Activated T-cell treated with anti-CD3 and anti-CD28 coated beads, Interleukin-2, amount 50 U/mL, for 72 hours (primary cell): ENCODE results near the gene THNSL1. TPM values are rescaled to one million over a fixed set of nuclear protein-coding genes. Genes with fewer than 3 reads are reported as not detected.

Source experiments
- ATAC-seq, 2 donors: fragments of 150-1000 bp; cut with Tn5 transposase; replicated peaks in 1 of 2; 2 replicates each; pipeline ENCODE4 v1.10.0; 2021; ENCODE audit warnings: moderate library complexity in 2 of 2, mild to moderate bottlenecking in 1 of 2
- DNase-seq, 2 donors: peaks; one replicate each; pipeline ENCODE4 v3.0.0; 2021 to 2022; ENCODE audit warnings: mixed read lengths in 1 of 2
- H3K27ac Mint-ChIP-seq: one replicate; pipeline ENCODE4 v1.8.0; 2022; ENCODE audit warnings: mild to moderate bottlenecking, moderate library complexity, mixed read lengths
- H3K27me3 Mint-ChIP-seq: one replicate; pipeline ENCODE4 v1.8.0; 2022; ENCODE audit warnings: low read depth, mixed read lengths
- H3K36me3 Mint-ChIP-seq, 2 donors: one replicate each; pipeline ENCODE4 v1.8.0; 2022; ENCODE audit warnings: mixed read lengths in 2 of 2, mild to moderate bottlenecking in 1 of 2; ENCODE audit not compliant: insufficient read depth in 2 of 2
- H3K4me1 Mint-ChIP-seq: one replicate; pipeline ENCODE4 v1.8.0; 2022; ENCODE audit warnings: low read depth, mixed read lengths
- H3K4me3 Mint-ChIP-seq, 2 donors: one replicate each; pipeline ENCODE4 v1.8.0; 2022; ENCODE audit warnings: mild to moderate bottlenecking in 2 of 2, mixed read lengths in 2 of 2, moderate library complexity in 2 of 2
- H3K9me3 Mint-ChIP-seq, 2 donors: one replicate each; pipeline ENCODE4 v1.8.0; 2022; ENCODE audit warnings: mixed read lengths in 2 of 2
- total RNA-seq, 2 donors: library from RNA; stranded (reverse); gene quantifications; one replicate each; pipeline ENCODE4 v1.2.3, GENCODE V29; 2022

THNSL1 gene
- total RNA-seq, 2 donors from 2014 or later, result 4.2 to 6.0 TPM

DNA sequence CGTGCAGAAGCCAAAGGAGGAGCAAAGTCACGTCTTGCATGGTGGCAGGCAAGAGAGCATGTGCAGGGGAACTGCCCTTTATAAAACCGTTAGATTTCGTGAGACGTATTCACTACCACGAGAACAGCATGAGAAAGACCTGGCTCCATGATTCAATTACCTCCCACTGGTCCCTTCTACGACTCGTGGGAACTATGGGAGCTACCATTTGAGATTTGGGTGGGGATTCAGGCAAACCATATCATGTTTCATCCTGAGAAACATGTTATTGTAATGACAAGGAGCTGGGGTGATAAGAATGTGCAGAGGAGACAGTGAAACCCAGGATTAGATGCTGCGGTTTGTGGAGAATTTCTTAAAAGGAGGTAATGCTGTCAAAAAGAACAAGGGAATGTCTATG, 34.0 kb downstream of the THNSL1 start:
- Mint-ChIP-seq H3K36me3 (peaks cover 0 to 2% of the 10 kb centered on the region in 2 donors), H3K27me3 (peaks cover 34% of the 10 kb centered on the region), H3K4me3 (no peak overlapping the region), H3K9me3 (peaks cover 0 to 2% of the 10 kb centered on the region in 2 donors), H3K27ac (no peak overlapping the region), H3K4me1 (no peaks in the 10 kb centered on the region)
- DNase-seq (no peak), ATAC-seq (no peak)

DNA sequence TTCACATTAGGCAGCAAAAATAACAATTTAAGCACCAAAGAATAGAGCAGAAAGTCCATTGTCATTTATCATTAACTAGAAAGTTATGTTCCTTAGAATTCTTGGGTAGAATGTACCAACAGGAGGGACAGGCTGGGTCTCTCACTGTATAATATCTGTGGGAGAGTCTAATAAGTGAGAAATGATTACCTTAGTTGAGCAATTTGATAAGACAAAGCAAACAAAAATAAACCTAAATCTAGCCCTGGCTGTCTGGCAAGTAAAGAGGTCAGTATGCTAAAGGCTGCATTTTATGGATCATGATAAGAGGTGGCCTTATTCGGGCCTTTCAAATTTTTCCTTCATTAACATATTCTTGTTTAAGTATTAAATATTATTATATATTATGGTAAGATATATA, 35.6 kb downstream of the THNSL1 start:
- no peak for DNase-seq
- peaks cover 39% of the 10 kb centered on the region for H3K27me3 Mint-ChIP-seq
- H3K9me3 Mint-ChIP-seq, result peaks cover 0 to 2% of the 10 kb centered on the region in 2 donors
- no peak overlapping the region for H3K27ac Mint-ChIP-seq
- no peak overlapping the region for H3K4me3 Mint-ChIP-seq
- H3K4me1 Mint-ChIP-seq, result no peaks in the 10 kb centered on the region
- no peak for ATAC-seq
- peaks cover 0 to 2% of the 10 kb centered on the region in 2 donors for H3K36me3 Mint-ChIP-seq

DNA sequence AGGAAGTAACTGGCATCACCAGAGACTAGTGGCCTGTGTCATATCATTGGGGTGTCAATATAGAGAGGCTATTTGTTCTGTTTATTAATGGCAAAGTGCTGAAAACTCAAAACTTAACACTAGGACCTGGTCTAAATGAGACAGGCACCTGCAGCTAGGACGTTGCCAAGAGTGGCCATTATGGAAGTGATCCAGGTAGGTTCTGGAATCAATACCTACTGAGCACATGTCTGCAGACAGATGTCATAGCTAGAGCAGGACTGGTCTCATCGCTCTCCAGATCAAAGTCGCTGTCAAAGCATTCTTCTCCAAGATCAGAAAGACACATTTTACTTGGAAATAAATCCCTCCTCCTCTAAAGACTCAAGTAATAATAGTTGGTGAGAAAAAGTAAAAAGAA, 40.3 kb downstream of the THNSL1 start:
- H3K9me3 Mint-ChIP-seq, result no peaks in the 10 kb centered on the region
- H3K4me3 Mint-ChIP-seq, result no peak overlapping the region
- no peak overlapping the region for H3K27ac Mint-ChIP-seq
- DNase-seq (no peak), ATAC-seq (no peak)
- H3K36me3 Mint-ChIP-seq, result no peaks in the 10 kb centered on the region
- no peaks in the 10 kb centered on the region for H3K4me1 Mint-ChIP-seq
- peaks cover 12% of the 10 kb centered on the region for H3K27me3 Mint-ChIP-seq

DNA sequence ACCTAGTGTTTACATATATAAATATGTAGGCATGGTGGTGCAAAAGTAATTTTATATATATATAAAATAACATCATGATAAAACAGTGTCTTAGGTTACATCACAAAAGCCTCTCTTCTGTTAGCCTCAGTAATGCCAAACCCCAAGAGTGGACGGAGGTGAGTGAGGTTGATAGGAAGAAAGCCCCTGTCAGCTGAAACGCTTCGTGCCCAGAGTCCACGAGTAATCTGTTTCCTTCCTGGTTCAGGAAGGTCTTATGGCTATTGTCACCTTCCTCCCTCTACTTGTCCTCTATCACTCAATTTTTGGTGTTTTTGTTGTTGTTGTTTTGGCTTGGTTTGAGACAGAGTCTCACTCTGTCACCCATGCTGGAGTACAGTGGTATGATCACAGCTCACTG, 41.5 kb downstream of the THNSL1 start:
- DNase-seq, result no peak

DNA sequence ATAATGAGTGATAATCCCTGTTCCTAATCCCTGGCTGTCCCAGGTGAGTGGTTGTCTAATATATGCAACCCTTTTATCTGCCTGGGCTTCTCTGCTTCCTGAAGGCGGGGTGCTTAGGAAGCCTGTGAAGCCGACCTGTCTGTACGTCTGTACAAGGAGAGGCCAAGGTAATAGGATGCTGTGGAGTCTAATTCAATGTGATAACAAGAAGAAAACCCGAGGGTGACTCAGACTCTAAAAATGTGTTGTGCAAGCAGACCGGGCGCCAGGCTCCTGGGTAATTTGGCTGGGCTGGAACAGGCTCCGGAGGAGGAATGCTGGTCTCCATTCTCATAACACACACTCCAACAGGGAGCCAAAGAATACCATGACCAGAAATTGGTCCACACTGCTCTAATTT, 43.6 kb downstream of the THNSL1 start:
- ATAC-seq, result no peak
- Mint-ChIP-seq H3K36me3 (peaks cover 0 to 2% of the 10 kb centered on the region in 2 donors), H3K4me1 (peaks cover 27% of the 10 kb centered on the region), H3K9me3 (no peaks in the 10 kb centered on the region), H3K27ac (no peak overlapping the region), H3K27me3 (peaks cover 13% of the 10 kb centered on the region), H3K4me3 (no peak overlapping the region)
- no peak for DNase-seq

More for the DNA sequence above, 41.5 kb downstream of the THNSL1 start:
- H3K4me1 Mint-ChIP-seq, result peaks cover 9% of the 10 kb centered on the region
- no peak overlapping the region for H3K4me3 Mint-ChIP-seq
- H3K36me3 Mint-ChIP-seq, result no peaks in the 10 kb centered on the region
- no peak overlapping the region for H3K27ac Mint-ChIP-seq
- no peaks in the 10 kb centered on the region for H3K9me3 Mint-ChIP-seq
- no peak for ATAC-seq
- peaks cover 13% of the 10 kb centered on the region for H3K27me3 Mint-ChIP-seq

DNA sequence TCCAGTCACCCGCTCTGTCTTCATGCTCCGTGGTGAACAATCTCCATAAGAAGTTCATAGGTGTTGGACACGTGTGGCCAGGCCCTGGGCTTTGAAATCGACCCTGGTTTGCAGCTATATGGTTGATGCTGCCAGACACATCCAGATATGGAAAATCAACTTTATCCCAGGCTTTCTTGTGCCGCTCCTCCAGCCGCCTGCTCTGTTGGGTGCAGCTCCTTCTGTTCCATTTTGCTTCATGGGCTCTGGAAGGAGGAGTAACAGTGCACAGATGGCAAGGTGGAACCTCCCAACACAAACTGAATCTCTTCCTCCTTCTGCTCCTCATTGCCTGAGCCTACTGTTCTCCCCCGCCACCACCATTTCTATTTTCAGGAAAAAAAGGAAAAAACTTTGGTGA, 44.7 kb downstream of the THNSL1 start:
- H3K27ac Mint-ChIP-seq, result no peak overlapping the region
- ATAC-seq (no peak), DNase-seq (no peak)

DNA sequence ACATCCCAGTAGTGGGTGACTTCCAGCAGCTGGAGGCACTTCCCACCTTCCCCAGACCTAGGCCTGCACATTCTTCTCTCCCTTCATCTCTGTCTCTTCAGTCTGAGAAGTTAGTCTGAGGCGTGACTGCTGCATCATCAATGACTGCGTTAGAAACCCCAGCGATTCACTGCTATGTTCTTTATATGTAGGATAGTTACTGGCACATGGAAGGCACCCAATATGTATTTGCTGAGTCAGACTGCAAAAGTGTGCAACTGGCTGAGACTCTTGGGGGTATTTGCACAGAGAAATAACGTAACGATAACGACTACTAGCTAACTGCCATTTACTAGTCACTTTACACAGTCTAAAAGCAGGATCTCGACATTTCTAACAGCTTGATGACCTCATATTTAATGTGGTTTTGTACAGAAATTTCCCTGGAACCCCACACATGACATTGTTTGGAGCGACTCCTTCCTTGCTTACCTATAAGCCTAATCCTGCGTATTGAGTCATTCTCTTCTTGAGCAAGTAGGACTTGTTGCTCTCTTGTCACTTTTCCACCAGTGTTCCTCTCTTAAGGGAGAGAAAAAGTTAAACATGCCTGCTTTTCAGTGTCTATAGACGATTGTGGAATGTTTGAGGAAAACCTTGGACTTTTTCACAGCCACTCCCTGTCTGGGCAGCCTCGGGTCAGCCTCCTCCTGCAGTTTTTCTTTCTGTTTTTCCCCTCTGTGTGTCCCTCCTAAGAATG, 45.5 kb downstream of the THNSL1 start:
- Mint-ChIP-seq H3K27me3 (peaks cover 6% of the 10 kb centered on the region), H3K36me3 (peaks cover 0 to 3% of the 10 kb centered on the region in 2 donors), H3K27ac (peak overlapping the region; percentile 66), H3K4me1 (peaks cover 31% of the 10 kb centered on the region), H3K4me3 (peak overlapping the region; percentile 41 to 45), H3K9me3 (peaks cover 0 to 2% of the 10 kb centered on the region in 2 donors)
- DNase-seq, result no peak
- ATAC-seq, result peak in 1 of 2 donors; percentile 28

More for the DNA sequence above, 44.7 kb downstream of the THNSL1 start:
- H3K4me3 Mint-ChIP-seq, result no peak overlapping the region
- peaks cover 0 to 3% of the 10 kb centered on the region in 2 donors for H3K36me3 Mint-ChIP-seq
- H3K9me3 Mint-ChIP-seq, result peaks cover 0 to 2% of the 10 kb centered on the region in 2 donors
- H3K27me3 Mint-ChIP-seq, result peaks cover 10% of the 10 kb centered on the region
- peaks cover 31% of the 10 kb centered on the region for H3K4me1 Mint-ChIP-seq

DNA sequence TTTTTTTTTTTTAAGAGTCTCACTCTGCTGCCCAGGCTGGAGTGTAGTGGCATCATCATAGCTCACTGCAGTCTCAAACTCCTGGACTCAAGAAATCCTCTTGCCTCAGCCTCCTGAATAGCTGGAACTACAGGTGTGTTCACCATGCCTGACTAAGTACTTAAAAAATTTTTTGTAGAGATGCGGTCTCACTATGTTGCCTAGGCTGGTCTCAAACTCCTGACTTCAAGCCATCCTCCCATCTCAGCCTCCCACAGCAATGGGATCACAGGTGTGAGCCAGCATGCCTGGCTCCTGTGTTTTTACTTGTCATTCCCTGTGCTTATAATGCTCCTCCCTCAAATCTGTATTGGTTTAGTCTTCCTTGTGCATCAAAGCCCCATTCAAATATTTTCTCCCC, 46.7 kb downstream of the THNSL1 start:
- Mint-ChIP-seq H3K4me1 (peaks cover 31% of the 10 kb centered on the region), H3K9me3 (peaks cover 0 to 2% of the 10 kb centered on the region in 2 donors), H3K27ac (peak overlapping the region; percentile 1), H3K36me3 (peaks cover 0 to 3% of the 10 kb centered on the region in 2 donors), H3K4me3 (peak overlapping the region; percentile 31 to 36), H3K27me3 (peaks cover 6% of the 10 kb centered on the region)
- no peak for DNase-seq
- ATAC-seq, result no peak

DNA sequence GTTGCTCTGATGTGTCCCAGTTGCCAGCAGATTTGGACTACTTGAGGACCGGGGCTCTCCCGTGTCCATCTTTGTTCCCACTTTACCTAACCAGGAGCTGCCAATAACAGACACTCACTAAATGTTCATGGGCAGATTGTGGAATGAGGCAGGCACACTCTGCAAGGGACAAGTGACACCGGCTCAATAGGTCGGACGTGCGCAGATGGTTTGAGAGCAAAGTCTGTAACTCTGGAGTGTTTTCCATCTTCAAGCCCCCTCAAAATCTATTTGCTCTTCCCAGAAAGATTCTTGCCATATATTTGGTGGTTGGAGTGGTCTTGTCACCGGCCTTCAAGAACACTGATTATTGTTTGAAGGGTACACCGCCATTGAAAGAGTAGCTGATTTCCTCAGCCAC, 47.2 kb downstream of the THNSL1 start:
- Mint-ChIP-seq H3K9me3 (peaks cover 0 to 2% of the 10 kb centered on the region in 2 donors), H3K36me3 (peaks cover 0 to 3% of the 10 kb centered on the region in 2 donors), H3K4me3 (peak overlapping the region; percentile 31 to 36), H3K27ac (peak overlapping the region; percentile 1), H3K27me3 (peaks cover 6% of the 10 kb centered on the region), H3K4me1 (peaks cover 31% of the 10 kb centered on the region)
- ATAC-seq, result no peak
- DNase-seq, result no peak

DNA sequence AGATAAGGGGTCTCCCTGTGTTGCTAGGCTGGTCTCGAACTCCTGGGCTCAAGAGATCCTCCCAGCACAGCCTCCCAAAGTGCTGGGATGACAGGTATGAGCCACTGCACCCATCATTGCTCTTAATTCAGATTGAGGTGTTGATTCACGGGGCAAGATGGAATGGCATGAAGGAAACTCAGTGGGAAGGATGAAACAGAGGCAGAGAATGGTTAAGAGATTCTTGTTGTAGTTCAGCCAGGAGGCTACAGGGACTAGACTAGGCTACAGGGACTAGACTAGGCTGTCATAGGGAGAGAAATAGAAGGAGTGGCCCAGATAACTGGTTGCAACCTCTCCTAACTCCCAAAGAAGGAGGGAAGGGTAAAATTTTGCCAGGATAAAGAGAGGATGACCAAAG, 48.0 kb downstream of the THNSL1 start:
- ATAC-seq, result no peak
- no peak for DNase-seq
- Mint-ChIP-seq H3K9me3 (peaks cover 0 to 2% of the 10 kb centered on the region in 2 donors), H3K27me3 (peaks cover 6% of the 10 kb centered on the region), H3K36me3 (peaks cover 0 to 3% of the 10 kb centered on the region in 2 donors), H3K4me1 (peaks cover 31% of the 10 kb centered on the region), H3K4me3 (peak overlapping the region in 1 of 2 donors; percentile 17), H3K27ac (no peak overlapping the region)

DNA sequence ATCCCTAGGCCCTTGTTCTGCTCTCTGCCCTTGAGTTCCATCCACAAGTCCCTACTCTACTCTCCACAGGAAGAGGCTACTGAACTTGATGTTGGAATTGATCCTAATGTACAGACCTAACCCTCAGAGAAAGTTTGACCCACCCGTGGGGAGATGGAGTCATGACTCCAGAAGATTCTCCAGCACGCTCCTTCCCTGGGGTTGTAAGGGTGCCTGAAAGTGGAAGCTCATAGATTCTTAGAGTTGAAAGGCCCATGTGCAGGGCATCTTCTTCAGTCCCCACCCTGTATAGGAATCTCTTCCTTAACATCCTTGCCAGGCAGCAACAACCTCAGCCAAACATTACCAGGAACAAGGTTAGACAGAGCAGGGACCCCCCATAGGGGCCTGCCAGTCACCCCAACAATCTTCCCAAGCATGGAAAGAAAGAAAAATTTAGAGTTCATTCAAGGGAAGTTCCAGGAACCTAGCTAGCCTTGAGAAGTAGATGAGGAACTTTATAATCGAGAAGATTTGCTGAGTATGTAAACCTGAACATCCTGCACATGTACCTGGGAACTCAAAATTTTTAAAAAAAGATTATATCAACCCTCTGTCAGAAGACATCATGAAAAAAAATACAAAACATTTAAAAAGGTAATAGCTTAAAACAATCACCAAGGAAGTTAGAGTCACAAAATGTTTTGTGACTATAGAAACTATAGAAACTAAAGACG, 49.5 kb downstream of the THNSL1 start:
- H3K27ac Mint-ChIP-seq, result no peak overlapping the region

DNA sequence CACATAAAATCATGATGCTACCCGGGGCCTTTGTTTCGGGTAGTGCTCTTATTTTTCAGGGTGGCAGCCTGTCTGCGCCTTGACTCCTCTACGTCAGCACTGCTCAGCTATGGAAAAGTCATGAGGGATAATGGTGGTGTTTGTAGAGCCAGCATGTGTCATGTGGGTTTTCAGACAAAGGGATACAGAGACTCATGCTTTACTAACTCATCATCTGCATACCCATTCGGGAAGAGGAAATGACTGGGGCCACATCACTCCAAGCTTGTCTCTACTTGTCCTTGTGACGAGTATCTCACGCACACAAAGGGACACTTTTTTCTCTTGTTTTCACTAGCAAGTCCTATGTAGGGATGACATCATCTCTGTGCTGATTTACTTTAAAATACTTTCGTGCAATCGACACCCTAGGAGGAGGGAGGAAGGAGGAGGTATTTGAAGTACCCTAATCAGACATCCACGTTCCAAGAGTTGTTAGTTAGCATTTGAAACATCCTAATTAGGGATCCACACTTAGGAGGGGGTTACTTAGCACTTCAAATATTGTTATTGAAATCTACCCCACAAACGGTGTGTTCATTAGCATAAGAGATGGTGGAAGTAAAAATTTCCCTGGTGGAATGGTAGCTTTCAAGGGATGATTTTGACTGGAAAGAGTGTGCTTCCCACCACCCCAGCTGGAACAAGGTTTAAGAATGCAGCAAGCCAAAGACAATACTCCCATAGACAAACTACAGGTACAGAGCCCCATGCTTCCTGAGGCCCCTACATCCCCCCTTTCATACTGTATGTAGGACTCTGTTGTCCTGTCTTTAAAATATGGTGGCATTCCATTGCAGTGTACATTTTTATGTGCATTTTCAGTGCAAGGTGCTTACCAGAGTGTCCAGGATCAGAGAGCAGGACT, 52.0 kb downstream of the THNSL1 start:
- DNase-seq (no peak), ATAC-seq (peak; percentile 11 to 23)
- Mint-ChIP-seq H3K4me1 (peaks cover 17% of the 10 kb centered on the region), H3K9me3 (peaks cover 0 to 2% of the 10 kb centered on the region in 2 donors), H3K27ac (no peak overlapping the region), H3K4me3 (no peak overlapping the region), H3K36me3 (peaks cover 0 to 3% of the 10 kb centered on the region in 2 donors), H3K27me3 (peaks cover 7% of the 10 kb centered on the region)

More for the DNA sequence above, 49.5 kb downstream of the THNSL1 start:
- DNase-seq (no peak), ATAC-seq (no peak)
- Mint-ChIP-seq H3K36me3 (peaks cover 0 to 3% of the 10 kb centered on the region in 2 donors), H3K4me3 (no peak overlapping the region), H3K9me3 (peaks cover 0 to 2% of the 10 kb centered on the region in 2 donors), H3K4me1 (peaks cover 31% of the 10 kb centered on the region), H3K27me3 (peaks cover 6% of the 10 kb centered on the region)
